ENCODE data around the gene GALNTL6. TPM values are rescaled to one million over a fixed set of nuclear protein-coding genes. Genes with fewer than 3 reads are reported as not detected.

GALNTL6 gene
- total and polyA plus RNA-seq, 2 of the 4 experiments (the other 2 are of a cell fraction), result under 0.01 TPM; not detected in 1

DNA sequence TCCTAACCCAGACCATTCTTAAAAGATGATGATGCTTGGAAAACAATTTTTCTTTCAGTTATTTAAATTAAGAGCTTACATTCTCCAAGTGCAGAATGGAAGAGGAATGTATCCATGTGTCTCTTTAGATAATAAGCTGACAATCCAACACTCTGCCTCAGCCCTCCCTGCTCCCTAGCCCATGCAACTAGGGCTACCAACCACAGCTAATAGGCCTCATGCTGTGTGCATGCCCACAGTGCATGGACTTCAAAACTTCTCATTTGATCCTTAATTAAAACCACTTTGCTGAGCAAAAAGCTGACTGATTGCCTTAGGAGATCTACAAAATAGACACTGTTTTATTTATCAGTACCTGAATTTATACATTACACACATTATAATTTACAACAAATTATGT is 473.9 kb downstream of the GALNTL6 start:
- Histone ChIP-seq H2BK120ac (ENCODE audit: low read depth, low read length) (no peak overlapping the region), H3K4me1 (ENCODE audit: control insufficient read depth, insufficient read depth, low read length) (no peaks in the 10 kb centered on the region), H3K27me3 (ENCODE audit: control insufficient read depth, insufficient read depth, low read length) (no peaks in the 10 kb centered on the region), H3K4me3 (ENCODE audit: insufficient read depth, low read depth, low read length) (no peak overlapping the region), H4K8ac (ENCODE audit: low read depth in 2 of 2, low read length in 2 of 2) (no peak overlapping the region), H4K20me1 (ENCODE audit: insufficient read depth, low read length) (no peaks in the 10 kb centered on the region), H3K36me3 (ENCODE audit: control insufficient read depth, insufficient read depth, low read length) (no peaks in the 10 kb centered on the region), H3K4ac (ENCODE audit: low read depth, low read length) (no peak overlapping the region), H3K9me3 (ENCODE audit: control insufficient read depth, insufficient read depth, low read length) (no peaks in the 10 kb centered on the region), H3K9ac (ENCODE audit: low read depth, low read length) (no peak overlapping the region), H3K27ac (ENCODE audit: insufficient read depth, low read length) (no peak overlapping the region), H4K91ac (ENCODE audit: insufficient read depth, low read depth, low read length) (no peak overlapping the region), H3K23ac (ENCODE audit: low read depth, low read length) (no peak overlapping the region), H3K4me2 (ENCODE audit: low read depth, low read length) (no peak overlapping the region), H3K9me1 (ENCODE audit: insufficient read depth, low read length) (no peaks in the 10 kb centered on the region), H3K18ac (ENCODE audit: low read depth, low read length) (no peak overlapping the region), H2AFZ (replicated peaks; ENCODE audit: low read length, poor library complexity) (no peak overlapping the region), H3K79me1 (ENCODE audit: low read depth in 1 of 2, low read length in 2 of 2) (no peaks in the 10 kb centered on the region), H3K56ac (ENCODE audit: extremely low read depth, insufficient read depth, low read length) (no peak overlapping the region), H2BK15ac (ENCODE audit: low read depth, low read length) (no peak overlapping the region), H2AK5ac (ENCODE audit: low read depth, low read length) (no peak overlapping the region), H2BK5ac (ENCODE audit: low read depth, low read length, poor library complexity, severe bottlenecking) (no peak overlapping the region), H4K5ac (ENCODE audit: low read depth, low read length) (no peak overlapping the region), H3K14ac (replicated peaks; ENCODE audit: low read depth, low read length) (no peak overlapping the region), H2BK20ac (ENCODE audit: low read depth, low read length) (no peak overlapping the region), H2AK9ac (replicated peaks; ENCODE audit: low read depth, low read length, poor library complexity) (no peak overlapping the region)
- no peak for ATAC-seq (ENCODE audit: low read depth)
- dilution Hi-C loops (cut with HindIII; ENCODE audit: low sequenced_read_pairs, unreplicated experiment), result no loop called here
- CTCF ChIA-PET, result no interaction called here
- no peak for DNase-seq
- no TSS peak for BruUV-seq (replicated peaks)
- in situ Hi-C loops (cut with MboI; ENCODE audit: low sequenced_read_pairs), result no loop called here
- intact Hi-C loops (cut with micrococcal nuclease), result no loop called here
- POLR2A ChIA-PET (ENCODE audit: unreplicated experiment), result no interaction called here
- no peak for TF ChIP-seq MAFK (IDR thresholded peaks at IDR 0.05; ENCODE audit: low read depth, low read length)
- no peak for TF ChIP-seq RFX5 (IDR thresholded peaks at IDR 0.05; ENCODE audit: low read depth, low read length)
- no peak for TF ChIP-seq NFE2L2 (IDR thresholded peaks at IDR 0.05; ENCODE audit: low read depth, low read length)
